H1 (cell line): Measurements from ENCODE around the gene HSPBP1.

Experiments
- CBX8 ChIP-seq: fragments of 300-800, 300-1000 bp; sonication (generic); IDR thresholded peaks from 2 replicates; pipeline ENCODE4 v1.7.1; 2016; ENCODE audit warnings: low read depth, low read length, borderline replicate concordance
- CEBPB ChIP-seq: IDR thresholded peaks from 2 replicates; pipeline ENCODE4 v1.6.1; 2012; ENCODE audit warnings: low read depth, low read length
- CTCF ChIP-seq, 3 experiments: IDR thresholded peaks; 1 replicate in 2 of 3; 2 replicates in 1 of 3; pipeline versions ENCODE4 v1.5.1 to v1.6.1; 2011; ENCODE audit warnings: low read length in 3 of 3, mild to moderate bottlenecking in 3 of 3, inconsistent platforms in 2 of 3, low read depth in 1 of 3, moderate library complexity in 1 of 3; ENCODE audit not compliant: insufficient read depth in 1 of 3; ENCODE audit errors: control extremely low read depth in 1 of 3
- EZH2 ChIP-seq: fragments of 200-600 bp; sonication (generic); IDR thresholded peaks from 2 replicates; pipeline ENCODE4 v1.7.1; 2012; ENCODE audit warnings: low read depth, mild to moderate bottlenecking, moderate library complexity, low read length, inconsistent platforms; ENCODE audit not compliant: severe bottlenecking
- GABPA ChIP-seq: IDR thresholded peaks from 2 replicates; pipeline ENCODE4 v1.6.1; 2011; ENCODE audit warnings: mild to moderate bottlenecking, low read length, moderate library complexity, borderline replicate concordance; ENCODE audit not compliant: insufficient read depth
- RFX5 ChIP-seq: IDR thresholded peaks from 2 replicates; pipeline ENCODE4 v1.6.1; 2011; ENCODE audit warnings: low read depth, low read length, improper control_type of control experiment, borderline replicate concordance
- TF ChIP-seq, protein P1 (sequence below): IDR thresholded peaks from 2 replicates; pipeline ENCODE4 v1.6.1; 2012; ENCODE audit warnings: inconsistent platforms

GRCh38 chr19:55254625-55254977 is 25.3 kb downstream of the HSPBP1 start:
- TF ChIP-seq GABPA (no peak), RFX5 (no peak), CTCF (IDR thresholded peaks at IDR 0.05; ENCODE audit: control extremely low read depth in 1 of 3, insufficient read depth in 1 of 3, low read depth in 1 of 3, low read length in 3 of 3) (no peak), CEBPB (no peak), EZH2 (no peak), CBX8 (no peak)
- TF ChIP-seq, protein P1, sequence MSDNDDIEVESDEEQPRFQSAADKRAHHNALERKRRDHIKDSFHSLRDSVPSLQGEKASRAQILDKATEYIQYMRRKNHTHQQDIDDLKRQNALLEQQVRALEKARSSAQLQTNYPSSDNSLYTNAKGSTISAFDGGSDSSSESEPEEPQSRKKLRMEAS, result no peak
